NT2/D1 (cell line): ENCODE measurements around the gene SARM1.

ENCODE experiments used
- SUZ12 ChIP-seq: IDR thresholded peaks from 2 replicates; pipeline ENCODE4 v1.6.1; 2011; ENCODE audit not compliant: insufficient read length, insufficient read depth; ENCODE audit errors: extremely low read depth
- YY1 ChIP-seq: IDR thresholded peaks from 2 replicates; pipeline ENCODE4 v1.6.1; 2011; ENCODE audit not compliant: insufficient read length, insufficient read depth
- ZNF274 ChIP-seq: IDR thresholded peaks from 2 replicates; pipeline ENCODE4 v1.6.1; 2011; ENCODE audit warnings: mild to moderate bottlenecking, low read depth, low read length

- TF ChIP-seq YY1 (no peak), ZNF274 (no peak), SUZ12 (no peak)
Measured at GRCh38 chr17:28324781-28325180, 46.7 kb upstream of the SARM1 start.
